Measurements from ENCODE around the gene HOXD11.

The HOXD11 gene

DNA sequence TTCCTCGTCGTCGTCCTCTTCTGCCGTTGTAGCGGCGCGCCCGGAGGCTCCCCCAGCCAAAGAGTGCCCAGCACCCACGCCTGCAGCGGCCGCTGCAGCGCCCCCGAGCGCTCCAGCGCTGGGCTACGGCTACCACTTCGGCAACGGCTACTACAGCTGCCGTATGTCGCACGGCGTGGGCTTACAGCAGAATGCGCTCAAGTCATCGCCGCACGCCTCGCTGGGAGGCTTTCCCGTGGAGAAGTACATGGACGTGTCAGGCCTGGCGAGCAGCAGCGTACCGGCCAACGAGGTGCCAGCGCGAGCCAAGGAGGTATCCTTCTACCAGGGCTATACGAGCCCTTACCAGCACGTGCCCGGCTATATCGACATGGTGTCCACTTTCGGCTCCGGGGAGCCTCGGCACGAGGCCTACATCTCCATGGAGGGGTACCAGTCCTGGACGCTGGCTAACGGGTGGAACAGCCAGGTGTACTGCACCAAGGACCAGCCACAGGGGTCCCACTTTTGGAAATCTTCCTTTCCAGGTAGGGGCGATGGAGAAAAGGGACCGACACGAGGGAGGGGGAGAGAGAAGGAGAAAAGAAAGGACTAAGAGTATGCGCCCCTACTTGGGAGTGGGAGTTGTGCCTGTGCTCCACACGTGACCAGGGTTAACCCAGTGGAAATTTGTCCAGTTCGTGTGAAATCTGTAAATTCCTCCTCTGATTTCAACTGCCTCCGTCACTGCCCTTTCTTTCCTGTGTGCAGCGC is 13.8 kb upstream of the HOXD11 start:
- no peak for DNase-seq (ENCODE audit: low read depth in 2 of 2)

DNA sequence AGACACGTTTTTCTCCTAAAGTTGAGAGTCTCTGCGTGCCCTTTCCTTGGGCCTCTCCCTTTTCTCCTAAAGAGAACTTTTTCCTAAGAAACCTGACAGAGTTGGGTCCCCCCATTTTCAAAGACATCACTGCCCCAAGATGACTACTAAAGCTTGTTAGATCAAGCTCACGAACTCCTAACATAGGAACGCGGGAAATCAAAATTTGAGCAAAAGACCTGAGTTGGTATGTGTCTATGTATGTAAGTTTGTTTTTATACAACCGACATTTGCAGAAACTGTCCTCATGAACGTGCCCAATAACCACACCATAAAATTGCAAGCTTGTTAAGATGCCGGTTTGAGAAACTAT is 13.2 kb upstream of the HOXD11 start:
- DNase-seq (ENCODE audit: low read depth in 2 of 2): no peak

DNA sequence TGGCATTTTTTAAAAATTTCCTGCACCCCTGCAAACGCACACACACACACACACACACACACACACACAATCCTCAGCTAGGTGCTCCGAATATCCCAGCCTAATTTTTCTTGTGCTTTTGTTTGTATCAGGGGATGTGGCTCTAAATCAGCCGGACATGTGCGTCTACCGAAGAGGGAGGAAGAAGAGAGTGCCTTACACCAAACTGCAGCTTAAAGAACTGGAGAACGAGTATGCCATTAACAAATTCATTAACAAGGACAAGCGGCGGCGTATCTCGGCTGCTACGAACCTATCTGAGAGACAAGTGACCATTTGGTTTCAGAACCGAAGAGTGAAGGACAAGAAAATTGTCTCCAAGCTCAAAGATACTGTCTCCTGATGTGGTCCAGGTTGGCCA is 12.7 kb upstream of the HOXD11 start:
- no peak for DNase-seq (ENCODE audit: low read depth in 2 of 2)

DNA sequence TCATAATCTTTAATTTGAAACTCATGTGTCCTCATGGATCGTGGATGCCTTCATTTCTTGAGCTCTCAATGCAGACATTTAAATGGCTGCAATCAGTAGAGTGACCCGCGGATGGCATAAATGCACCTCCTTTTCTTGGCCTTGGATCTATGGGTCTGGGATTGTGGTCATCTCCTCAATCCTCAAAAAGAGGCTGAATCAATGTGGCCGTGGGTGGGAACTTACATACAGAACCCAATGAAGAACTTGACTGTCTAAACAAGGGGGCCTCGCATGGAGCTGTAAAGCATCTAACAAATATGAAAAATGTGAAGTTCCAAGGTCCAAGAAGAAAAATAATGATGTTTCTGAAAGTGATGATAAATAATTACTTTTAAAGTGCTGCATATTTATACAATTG is 11.7 kb upstream of the HOXD11 start:
- DNase-seq (ENCODE audit: low read depth in 2 of 2): no peak

DNA sequence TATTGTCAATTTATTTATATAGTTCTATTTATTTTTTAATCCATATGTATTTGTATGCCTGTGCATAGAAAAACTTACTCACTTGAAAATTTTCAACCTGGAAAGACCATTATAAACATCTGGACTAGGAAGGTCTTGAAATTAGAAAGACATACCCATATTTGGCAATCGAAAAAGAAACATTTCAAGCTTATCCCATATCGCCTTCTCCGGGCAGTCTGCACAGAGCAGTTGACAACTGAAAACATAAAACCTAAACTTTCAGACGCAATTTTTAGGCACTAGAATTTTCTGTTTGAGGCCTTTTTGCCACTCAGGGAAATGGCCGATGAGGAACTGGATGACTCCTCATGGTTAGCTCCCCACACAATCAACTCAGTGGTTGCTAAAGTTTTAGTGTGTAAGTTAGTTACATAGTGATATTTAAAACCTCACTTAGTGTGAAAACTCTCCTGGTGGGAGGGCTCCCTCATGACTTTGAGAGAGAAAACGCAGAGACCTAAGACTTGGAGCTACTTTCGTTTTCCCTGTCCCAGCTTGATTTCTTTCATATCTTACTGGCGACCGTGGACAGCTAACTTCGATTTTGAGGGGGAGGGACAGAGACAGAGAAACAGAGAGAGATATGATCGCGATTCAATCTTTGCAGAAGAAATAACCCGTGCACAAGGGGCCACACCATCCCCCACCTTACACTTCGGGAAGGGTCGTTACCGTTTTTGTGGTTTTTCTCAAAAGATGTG is 10.7 kb upstream of the HOXD11 start:
- no peak for DNase-seq (ENCODE audit: low read depth in 2 of 2)

DNA sequence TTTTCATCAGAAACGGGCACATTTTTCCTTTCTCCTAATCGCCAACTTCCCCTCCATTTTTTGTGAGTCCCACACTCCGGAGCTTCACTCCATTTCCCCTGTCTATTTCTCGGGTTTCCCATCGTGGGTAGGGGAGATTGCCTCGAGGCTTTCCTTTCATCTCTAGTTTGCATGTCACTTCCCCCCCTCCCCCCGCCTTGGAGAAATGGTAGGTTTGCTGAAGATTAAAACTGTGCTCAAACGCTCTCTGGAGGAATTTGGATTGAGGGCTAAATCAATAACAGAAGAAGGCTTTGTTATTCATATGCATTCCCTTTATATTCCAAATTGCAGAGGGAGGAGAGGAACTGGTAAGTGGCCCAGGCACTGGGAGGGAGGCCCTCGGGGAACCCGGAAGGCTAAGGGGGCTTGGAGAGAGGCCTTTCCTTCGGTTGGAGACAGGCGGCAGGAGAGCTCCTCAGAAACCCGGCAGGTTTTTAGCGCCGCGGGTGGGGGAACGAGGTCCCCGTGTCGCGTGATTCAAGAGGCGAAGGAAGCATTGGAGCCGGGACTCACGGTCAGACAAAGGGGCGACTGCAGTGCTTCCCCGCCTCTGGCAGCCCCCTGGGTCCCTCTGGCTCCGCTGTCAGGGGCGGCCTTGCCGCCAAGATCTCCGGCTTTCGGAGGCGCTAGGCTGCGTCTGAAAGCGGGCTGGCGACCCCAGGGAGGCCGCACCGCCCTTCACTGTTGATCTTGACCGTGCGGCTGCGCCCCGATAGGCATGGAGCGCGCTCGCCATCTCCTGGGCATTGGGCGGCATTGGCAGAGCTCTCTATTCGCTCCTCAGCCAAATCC is 9.9 kb upstream of the HOXD11 start:
- DNase-seq (ENCODE audit: low read depth in 2 of 2): peak in 1 of 2 donors; percentile 32

DNA sequence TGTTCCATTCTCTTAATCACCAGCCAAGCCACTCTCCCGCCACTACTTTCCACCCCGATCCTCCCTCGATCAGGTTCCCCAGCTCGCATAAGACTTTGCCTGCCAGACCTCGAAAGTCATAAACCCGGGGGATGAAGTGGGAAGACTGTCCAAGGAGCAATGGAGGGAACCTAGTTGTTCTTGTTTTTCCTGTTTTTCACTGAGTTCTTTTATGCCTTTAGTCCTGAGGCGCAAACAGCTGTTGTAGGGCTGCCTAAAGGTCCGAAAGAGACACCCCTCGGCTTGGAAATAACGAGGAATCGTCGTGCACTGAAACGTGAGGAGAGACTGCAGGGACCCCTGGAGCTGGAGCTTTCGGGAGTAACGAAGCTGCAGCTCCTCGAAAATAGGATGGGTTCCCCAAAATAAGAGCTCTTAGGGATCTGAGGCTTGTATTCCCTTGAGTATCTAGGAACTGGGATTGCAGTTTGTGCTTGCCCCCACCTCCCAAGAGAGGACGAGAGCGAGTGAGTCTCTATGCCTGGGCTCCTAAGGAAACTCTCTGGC is 9.2 kb upstream of the HOXD11 start:
- DNase-seq (ENCODE audit: low read depth in 2 of 2): no peak

DNA sequence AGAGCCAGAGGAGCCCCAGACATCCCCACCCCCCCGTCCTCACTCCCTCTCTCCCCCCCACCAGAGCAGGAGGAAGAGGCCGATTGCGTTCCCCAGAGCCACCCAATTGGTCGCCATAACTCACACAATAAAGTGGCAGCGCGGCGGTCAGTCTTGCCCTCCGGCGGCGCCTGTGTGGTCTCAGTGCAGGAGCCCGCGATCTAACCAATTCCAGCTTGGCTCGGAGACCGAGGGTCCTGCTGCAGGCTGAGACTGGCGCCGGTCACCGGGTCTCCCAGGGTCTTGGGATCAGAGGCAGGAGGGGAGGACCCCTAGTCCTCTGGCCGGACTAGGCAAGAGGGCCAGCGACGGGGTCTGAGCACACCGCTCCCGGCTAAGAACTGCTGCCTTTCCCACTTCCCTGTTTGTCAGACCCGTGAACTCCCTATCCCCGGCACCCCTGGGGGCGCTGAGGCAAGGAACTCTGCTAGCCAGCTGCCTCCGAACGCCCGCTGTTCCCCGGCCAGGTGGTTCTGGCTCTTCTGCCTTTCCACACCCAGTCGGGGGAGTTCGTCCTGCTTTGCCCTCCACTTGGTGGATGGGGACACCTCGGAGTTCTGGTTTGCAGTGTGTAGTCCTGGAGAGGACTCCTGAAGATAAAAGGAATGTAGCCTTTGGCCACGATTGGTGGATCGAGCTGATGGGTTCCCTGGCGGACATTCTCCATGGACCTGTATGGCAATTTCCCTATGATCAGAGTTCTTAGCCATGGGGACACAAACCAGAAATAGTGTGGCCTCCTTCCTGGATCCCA is 8.5 kb upstream of the HOXD11 start:
- no peak for DNase-seq (ENCODE audit: low read depth in 2 of 2)

DNA sequence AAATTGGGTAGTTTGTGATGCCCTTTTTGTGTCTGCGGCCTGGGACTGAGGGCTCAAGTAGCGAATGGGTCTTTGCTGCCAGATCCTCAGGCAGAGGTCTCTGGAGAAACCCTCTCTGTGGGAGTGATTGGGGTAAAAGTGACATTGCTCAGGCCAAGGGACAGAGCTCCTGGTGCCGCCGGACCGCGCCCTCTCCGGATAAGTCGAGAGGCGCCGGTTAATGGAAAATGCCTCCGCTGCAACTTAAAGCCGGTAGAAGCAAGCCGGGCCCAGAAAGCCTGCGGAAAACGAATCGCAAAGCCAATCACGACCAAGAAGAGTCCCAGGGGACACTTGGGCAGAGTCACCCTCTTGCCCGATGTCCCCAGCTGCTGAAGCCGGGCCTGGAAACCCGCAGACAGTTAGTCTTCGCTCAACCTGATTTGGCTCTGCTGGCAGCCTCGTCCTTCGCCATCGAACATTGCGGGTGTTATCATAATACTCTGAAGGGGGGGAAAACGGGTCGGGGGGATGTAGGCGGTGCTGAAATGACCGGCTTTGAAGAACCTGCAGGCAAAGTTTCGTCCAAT is 7.8 kb upstream of the HOXD11 start:
- no peak for DNase-seq (ENCODE audit: low read depth in 2 of 2)

DNA sequence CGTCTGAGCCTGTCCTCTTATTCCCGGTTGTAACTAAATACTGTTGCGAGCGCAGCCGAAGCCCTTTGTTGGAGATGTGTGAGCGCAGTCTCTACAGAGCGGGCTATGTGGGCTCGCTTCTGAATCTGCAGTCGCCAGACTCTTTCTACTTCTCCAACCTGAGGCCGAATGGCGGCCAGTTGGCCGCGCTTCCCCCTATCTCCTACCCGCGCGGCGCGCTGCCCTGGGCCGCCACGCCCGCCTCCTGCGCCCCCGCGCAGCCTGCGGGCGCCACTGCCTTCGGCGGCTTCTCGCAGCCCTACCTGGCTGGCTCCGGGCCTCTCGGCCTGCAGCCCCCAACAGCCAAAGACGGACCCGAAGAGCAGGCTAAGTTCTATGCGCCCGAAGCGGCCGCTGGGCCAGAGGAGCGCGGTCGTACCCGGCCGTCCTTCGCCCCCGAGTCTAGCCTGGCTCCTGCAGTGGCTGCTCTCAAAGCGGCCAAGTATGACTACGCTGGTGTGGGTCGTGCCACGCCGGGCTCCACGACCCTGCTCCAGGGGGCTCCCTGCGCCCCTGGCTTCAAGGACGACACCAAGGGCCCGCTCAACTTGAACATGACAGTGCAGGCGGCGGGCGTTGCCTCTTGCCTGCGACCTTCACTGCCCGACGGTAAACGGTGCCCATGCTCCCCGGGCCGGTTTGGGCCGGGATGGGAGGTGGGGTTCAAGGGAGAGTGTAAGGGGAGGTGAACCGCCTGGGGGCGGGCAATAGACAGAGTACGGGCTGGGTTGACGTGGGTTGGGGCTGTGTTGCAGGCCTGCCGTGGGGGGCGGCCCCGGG is 7.1 kb upstream of the HOXD11 start, which contains the start of gene HOXD12:
Gene HOXD12 (plus strand): TSS at position 68 of the 819 bp plus-strand sequence. CDS start 7 bp downstream, at position 75.
- no peak for DNase-seq (ENCODE audit: low read depth in 2 of 2)

DNA sequence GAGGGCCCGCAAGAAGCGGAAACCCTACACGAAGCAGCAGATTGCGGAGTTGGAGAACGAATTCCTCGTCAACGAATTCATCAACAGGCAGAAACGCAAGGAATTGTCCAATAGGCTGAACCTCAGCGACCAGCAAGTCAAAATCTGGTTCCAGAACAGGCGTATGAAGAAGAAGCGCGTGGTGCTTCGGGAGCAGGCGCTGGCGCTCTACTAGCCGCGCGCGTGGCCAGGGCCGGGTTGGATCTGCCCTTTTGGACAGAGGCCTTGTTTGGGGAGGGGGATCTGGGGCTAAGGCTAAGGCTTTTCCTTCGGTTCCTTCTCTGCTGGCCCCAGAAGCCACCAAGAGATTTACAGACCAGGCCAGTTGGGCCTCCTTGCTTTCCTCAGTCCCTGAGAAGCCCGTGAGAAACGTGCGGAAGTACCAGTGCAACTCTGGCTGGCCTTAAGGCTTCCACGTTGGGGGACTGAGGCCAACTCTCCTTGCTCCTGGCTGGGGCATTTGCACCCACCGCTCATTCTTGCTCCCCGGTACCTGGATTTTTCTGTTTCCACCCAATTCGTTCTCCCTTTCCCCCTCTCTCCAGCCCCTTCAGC is 6.4 kb upstream of the HOXD11 start:
- no peak for DNase-seq (ENCODE audit: low read depth in 2 of 2)

DNA sequence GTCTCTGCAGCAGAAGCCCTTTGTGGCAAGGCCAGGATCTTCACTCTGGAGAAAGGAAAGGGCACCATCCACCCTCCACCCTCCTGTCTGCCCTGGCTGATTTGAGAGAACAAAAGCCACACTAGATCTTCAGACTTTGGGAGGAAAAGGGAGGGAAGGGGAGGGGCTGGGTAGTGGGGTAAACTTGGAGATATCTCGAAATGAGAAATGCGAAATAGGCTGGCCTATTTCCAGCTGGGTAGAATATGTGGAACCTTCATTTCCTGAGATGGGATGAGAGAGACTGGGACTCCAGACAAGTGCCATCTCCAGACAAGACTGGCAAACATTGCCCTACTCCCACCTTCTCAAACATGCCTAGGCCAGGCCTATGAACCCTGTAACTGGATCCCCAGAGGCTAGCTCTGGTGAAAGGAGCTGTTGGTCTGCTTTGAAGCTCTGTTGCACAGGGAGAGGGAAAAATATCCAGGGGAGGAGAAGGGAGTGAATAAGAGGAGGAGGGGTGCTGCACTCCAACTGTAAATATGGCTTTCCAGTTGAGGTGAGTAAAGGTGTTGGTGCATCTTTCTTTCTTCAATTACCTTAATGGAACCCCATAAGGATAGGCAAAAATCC is 5.8 kb upstream of the HOXD11 start:
- DNase-seq (ENCODE audit: low read depth in 2 of 2): no peak

DNA sequence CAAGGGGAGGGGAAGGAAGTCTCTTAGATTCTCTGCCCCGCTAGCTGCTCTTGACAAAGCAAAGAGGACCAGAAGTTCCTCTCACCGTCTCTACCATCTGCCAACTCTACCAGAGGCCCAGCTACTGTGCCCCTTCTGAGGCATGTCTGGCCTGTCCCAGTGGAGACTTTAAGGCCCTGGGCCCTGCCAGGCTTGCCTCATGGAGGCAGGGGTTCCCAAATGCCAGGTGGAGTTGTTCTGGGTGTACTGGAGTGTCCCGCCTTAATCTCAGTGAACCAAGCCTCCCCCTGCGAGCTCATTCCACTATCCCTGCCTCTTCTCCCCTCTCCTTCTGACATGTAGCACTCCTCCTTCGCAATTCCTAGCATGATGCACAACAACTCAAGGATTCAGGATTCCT is 5.2 kb upstream of the HOXD11 start:
- no peak for DNase-seq (ENCODE audit: low read depth in 2 of 2)

DNA sequence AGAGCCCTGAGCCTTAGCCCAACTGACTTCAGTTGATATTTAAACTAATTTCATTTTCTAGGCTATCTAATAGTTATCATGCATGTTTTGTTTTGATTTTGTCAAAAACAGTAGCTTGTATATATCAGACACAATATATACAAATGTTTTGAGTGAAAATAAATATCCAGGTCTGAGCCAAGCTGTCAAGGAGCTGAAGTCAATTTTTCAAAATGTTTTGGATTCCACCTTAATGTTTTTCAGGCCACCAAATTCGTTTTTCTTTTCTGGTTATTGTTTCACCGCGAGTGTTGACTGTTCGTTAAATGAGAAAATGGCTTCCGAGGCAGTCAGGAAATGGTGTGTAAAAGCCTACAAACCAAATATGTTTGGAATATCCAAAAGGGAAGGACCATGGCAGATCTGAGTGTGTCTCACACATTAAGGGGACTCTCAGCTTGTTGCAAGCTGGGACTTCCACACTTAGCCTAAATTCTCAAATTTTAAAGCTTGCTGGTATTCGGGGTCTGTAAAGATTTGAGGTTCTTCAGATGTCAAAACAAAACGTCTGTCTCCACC is 4.7 kb upstream of the HOXD11 start:
- no peak for DNase-seq (ENCODE audit: low read depth in 2 of 2)

DNA sequence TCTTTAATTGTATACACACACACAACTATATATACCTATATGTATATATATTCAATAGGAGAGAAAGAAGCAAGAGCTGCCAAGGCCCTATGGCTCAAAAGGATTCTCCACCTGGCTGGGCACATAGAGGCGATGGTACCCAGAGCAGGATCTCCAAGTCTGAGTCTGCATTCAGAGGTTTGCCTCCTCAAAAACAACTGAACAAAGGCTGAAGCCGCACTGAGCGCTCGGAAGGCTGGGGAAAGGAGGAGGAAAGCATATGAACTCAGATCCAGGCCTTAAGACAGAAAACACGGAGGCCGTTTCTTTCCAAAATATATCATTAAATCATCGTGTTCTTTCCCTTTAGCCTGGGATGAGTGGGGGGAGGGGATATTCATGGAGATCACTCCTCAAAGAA is 3.9 kb upstream of the HOXD11 start:
- no peak for DNase-seq (ENCODE audit: low read depth in 2 of 2)

DNA sequence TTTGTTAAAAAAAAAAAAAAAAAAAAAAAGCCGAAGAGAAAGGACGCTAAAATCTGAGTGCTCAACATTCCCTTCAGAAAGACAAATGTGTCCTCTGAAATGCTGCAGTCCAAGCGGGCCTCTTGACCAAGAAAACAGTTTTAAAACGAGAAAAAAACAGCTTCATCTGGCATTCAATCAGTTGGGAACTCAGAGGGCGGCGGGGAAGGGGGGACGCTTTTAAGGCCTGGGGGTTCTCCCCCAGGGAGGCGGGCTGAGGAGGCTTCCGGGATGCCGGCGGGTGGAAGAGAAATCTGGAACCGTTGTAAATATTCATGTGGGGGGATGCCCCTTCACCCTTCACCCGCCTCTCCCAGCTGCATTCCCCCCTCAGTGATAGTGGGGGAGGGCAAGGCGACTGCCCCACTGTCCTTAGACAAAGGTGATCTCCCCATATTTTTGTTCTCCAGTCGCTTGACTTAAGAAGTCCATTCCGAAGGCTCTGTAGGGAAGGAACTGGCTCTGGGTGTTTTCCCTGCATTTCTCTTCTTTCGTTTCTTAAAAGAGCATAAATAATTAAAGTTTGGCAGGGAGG is 3.3 kb upstream of the HOXD11 start:
- no peak for DNase-seq (ENCODE audit: low read depth in 2 of 2)

DNA sequence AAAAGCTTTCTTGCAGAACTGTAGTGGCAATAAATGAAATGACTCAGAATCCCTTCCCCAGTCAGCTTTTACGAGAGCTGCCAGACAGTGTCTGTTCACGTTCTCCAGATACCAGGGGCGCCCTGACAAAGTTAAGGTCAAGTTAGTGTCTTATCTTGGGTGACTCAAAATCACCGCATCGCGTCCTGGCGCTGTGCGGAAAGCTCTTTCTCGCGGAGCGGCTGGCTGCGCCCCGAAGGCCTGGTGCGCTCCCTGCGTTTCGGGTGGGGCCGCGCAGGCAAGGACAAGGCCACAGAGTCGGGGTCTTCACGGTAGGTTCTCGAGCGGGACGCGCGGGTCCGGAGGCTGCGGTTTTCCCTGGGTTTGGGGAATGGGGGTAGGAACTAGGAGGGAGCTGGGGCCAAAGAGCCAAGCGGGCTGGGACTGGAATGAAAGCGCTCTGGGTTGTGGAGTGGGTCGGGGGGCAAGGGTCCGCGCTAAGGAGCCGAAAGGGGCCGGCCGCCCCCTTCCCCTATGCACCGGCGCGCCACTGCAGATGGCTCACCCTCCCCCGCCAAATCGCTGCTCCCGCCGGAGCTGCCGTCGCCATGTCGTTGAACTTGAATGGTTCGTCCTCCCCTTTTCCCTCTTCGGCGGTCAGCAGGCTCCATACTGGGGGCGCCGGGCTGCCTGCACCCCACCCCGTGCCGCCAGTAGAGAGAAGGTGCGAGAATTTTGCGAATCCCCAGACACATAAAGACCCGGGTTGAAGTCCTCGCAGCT is 2.6 kb upstream of the HOXD11 start:
- DNase-seq (ENCODE audit: low read depth in 2 of 2): no peak
